Lower leg skin (tissue), 3 donors: ENCODE data around the gene PNLIPRP1.

Source experiments
- CTCF ChIP-seq, 3 donors: fragments of 450-650 bp; IDR thresholded peaks; one replicate each; pipeline ENCODE4 v1.5.1; 2016; ENCODE audit warnings: antibody characterized with exemption in 3 of 3, mild to moderate bottlenecking in 3 of 3, moderate library complexity in 2 of 3
- POLR2A ChIP-seq, 2 donors: fragments of 450-650 bp; IDR thresholded peaks; one replicate each; pipeline ENCODE4 v1.6.1; 2016 to 2017; ENCODE audit warnings: antibody characterized with exemption in 2 of 2, mild to moderate bottlenecking in 1 of 2, moderate library complexity in 1 of 2

- no peak for TF ChIP-seq CTCF (IDR thresholded peaks at IDR 0.05)
- no peak for TF ChIP-seq POLR2A (IDR thresholded peaks at IDR 0.05)
Observed at GRCh38 chr10:116627386-116627933, 36.7 kb downstream of the PNLIPRP1 start.
